Stimulated activated CD4-positive, alpha-beta T cell treated with anti-CD3 and anti-CD28 coated beads, Interleukin-2, amount 100 ng/mL, for 24 hours (primary cell): ENCODE measurements around the gene NT5DC2.

Source experiments
- DNase-seq, 2 donors: peaks; one replicate each; pipeline ENCODE4 v3.0.0-alpha.2; 2020

The NT5DC2 gene

GRCh38 chr3:52524752-52525679 is 8.6 kb downstream of the NT5DC2 start:
- no peak for DNase-seq

- no peak for DNase-seq
These were observed 9.4 kb downstream of the NT5DC2 start for GRCh38 chr3:52524258-52524751.

- DNase-seq: no peak
These were observed 10.0 kb downstream of the NT5DC2 start for GRCh38 chr3:52523386-52524257.

GRCh38 chr3:52522651-52523251 is 10.9 kb downstream of the NT5DC2 start:
- no peak for DNase-seq

GRCh38 chr3:52521881-52522650 is 11.6 kb downstream of the NT5DC2 start:
- no peak for DNase-seq

GRCh38 chr3:52521488-52521824 is 12.2 kb downstream of the NT5DC2 start:
- DNase-seq: no peak

- DNase-seq: no peak
These were observed 12.8 kb downstream of the NT5DC2 start for GRCh38 chr3:52520716-52521487.

GRCh38 chr3:52520141-52520667 is 13.5 kb downstream of the NT5DC2 start:
- no peak for DNase-seq

GRCh38 chr3:52519445-52520140 is 14.1 kb downstream of the NT5DC2 start:
- no peak for DNase-seq

- no peak for DNase-seq
These were observed 14.8 kb downstream of the NT5DC2 start for GRCh38 chr3:52518723-52519444.

- no peak for DNase-seq
These were observed 15.6 kb downstream of the NT5DC2 start for GRCh38 chr3:52517796-52518722.

GRCh38 chr3:52516509-52517195 is 17.0 kb downstream of the NT5DC2 start:
- no peak for DNase-seq

GRCh38 chr3:52515192-52515591 is 18.5 kb downstream of the NT5DC2 start:
- no peak for DNase-seq

- no peak for DNase-seq
These were observed 19.1 kb downstream of the NT5DC2 start for GRCh38 chr3:52514576-52514975.

GRCh38 chr3:52513281-52513680 is 20.4 kb downstream of the NT5DC2 start:
- DNase-seq: no peak

- no peak for DNase-seq
These were observed 20.9 kb downstream of the NT5DC2 start for GRCh38 chr3:52512727-52513126.

- DNase-seq: no peak
These were observed 21.6 kb downstream of the NT5DC2 start for GRCh38 chr3:52512105-52512504.

GRCh38 chr3:52511509-52511908 is 22.1 kb downstream of the NT5DC2 start:
- DNase-seq: no peak
